Measurements from ENCODE around the gene DDX10. TPM values are rescaled to one million over a fixed set of nuclear protein-coding genes. Genes with fewer than 3 reads are reported as not detected.
"Not testable (repeated sequence)": the region's sequence is repeated elsewhere in the genome, so short reads cannot be mapped to it uniquely, and the experiment has no call there.

The DDX10 gene
- total and polyA plus RNA-seq, 3 experiments from 2014 or later, result 17.5 to 51.6 (median 49.8) TPM

DNA sequence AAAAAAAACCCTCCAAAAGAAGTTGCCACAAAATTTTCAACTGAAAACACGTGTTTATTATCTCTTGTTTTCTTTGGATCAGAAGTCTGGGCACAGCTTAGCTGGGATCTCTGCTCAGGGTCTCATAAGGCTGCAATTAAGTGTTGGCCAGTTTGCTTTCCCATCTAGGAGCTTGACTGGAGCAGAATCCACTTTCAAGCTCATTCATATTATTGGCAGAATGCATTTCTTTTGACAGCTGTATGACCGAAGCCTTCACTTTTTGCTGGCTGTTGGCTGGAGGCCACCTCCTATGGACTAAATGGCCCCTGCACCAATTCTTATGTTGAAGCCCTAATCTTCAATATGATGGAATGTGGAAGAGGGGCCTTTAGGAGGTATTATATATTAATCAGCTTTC lies 139.6 kb downstream of the DDX10 start:
- H3K27ac ChIP-seq (ENCODE audit: low read depth, low read length), result no peak overlapping the region
- Mint-ChIP-seq H3K4me1 (peaks cover 5 to 12% (median 7%) of the 10 kb centered on the region in 3 donors), H3K27ac (peak overlapping the region in 1 of 8 donors; percentile 23), H3K36me3 (peaks cover 0 to 4% (median 3%) of the 10 kb centered on the region in 3 donors), H3K27me3 (no peaks in the 10 kb centered on the region), H3K9me3 (no peaks in the 10 kb centered on the region), H3K4me3 (no peak overlapping the region)
- H3K36me3 ChIP-seq (ENCODE audit: insufficient read depth, low read length), result no peaks in the 10 kb centered on the region
- ChIA-PET POLR2A (no interaction called here), CTCF (no interaction called here)
- H3K9me3 ChIP-seq (ENCODE audit: low read length), result no peaks in the 10 kb centered on the region
- DNase-seq, result no peak
- H3K27me3 ChIP-seq (ENCODE audit: insufficient read depth, low read length, poor library complexity, severe bottlenecking), result no peaks in the 10 kb centered on the region
- H3K4me3 ChIP-seq (ENCODE audit: low read length), result no peak overlapping the region
- H3K4me1 ChIP-seq (ENCODE audit: insufficient read depth, low read length), result no peaks in the 10 kb centered on the region

DNA sequence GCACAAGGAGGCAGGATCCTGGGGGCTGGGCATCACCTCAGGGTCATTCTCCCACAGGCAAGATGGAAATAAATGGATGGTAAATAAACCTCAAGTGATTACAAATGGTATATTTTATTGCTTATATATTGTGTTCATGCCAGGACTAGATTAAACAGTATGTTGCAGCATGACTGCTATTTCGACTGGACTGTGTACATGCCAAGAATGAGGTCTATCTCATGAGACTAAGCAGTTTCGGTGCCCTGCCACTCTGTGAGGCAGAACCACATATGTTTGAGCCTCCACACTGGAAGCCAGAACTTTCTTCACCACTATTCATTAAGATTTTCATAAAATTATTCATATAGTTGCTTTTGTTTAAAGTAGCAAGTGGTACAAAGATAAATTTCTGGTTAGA lies 140.2 kb downstream of the DDX10 start:
- H3K36me3 Mint-ChIP-seq, result peaks cover 0 to 6% (median 3%) of the 10 kb centered on the region in 3 donors
- Histone ChIP-seq H3K27me3 (ENCODE audit: insufficient read depth, low read length, poor library complexity, severe bottlenecking) (no peaks in the 10 kb centered on the region), H3K9me3 (ENCODE audit: low read length) (no peaks in the 10 kb centered on the region), H3K36me3 (ENCODE audit: insufficient read depth, low read length) (no peaks in the 10 kb centered on the region), H3K4me3 (ENCODE audit: low read length) (no peak overlapping the region), H3K27ac (ENCODE audit: low read depth, low read length) (no peak overlapping the region), H3K4me1 (ENCODE audit: insufficient read depth, low read length) (no peaks in the 10 kb centered on the region)
- no peak overlapping the region for H3K4me3 Mint-ChIP-seq
- ChIA-PET CTCF (no interaction called here), POLR2A (no interaction called here)
- peaks cover 5 to 16% (median 5%) of the 10 kb centered on the region in 3 donors for H3K4me1 Mint-ChIP-seq
- peak overlapping the region in 1 of 8 donors; percentile 23 for H3K27ac Mint-ChIP-seq
- no peak for DNase-seq
- no peaks in the 10 kb centered on the region for H3K9me3 Mint-ChIP-seq
- H3K27me3 Mint-ChIP-seq, result no peaks in the 10 kb centered on the region

DNA sequence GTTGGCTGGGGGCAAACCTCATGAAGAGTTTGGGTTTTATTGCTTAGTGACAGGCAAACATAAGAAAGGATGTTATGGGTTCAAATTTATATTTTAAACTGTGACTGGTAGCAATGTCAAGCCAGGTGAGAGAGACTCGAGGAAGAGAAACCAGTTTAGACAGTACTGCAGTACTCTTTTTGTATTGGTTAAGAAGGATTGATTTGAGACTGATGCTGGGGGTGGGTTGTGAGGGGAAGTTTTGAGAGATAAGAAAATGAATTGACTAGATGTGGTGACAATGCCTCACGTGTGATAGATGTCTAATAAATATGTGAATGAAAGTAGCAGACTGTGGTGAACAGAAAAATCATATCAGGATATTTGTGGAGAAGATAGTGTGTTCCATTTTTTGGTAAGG lies 142.4 kb downstream of the DDX10 start:
- POLR2A ChIA-PET, result no interaction called here
- H3K9me3 Mint-ChIP-seq, result no peaks in the 10 kb centered on the region
- DNase-seq, result no peak
- no peak overlapping the region for H3K4me3 Mint-ChIP-seq
- H3K27ac Mint-ChIP-seq, result no peak overlapping the region
- H3K4me1 ChIP-seq (ENCODE audit: insufficient read depth, low read length), result no peaks in the 10 kb centered on the region
- H3K4me3 ChIP-seq (ENCODE audit: low read length), result no peak overlapping the region
- no peaks in the 10 kb centered on the region for H3K36me3 ChIP-seq (ENCODE audit: insufficient read depth, low read length)
- H3K9me3 ChIP-seq (ENCODE audit: low read length), result no peaks in the 10 kb centered on the region
- no peak overlapping the region for H3K27ac ChIP-seq (ENCODE audit: low read depth, low read length)
- H3K27me3 ChIP-seq (ENCODE audit: insufficient read depth, low read length, poor library complexity, severe bottlenecking), result no peaks in the 10 kb centered on the region
- H3K4me1 Mint-ChIP-seq, result peaks cover 0 to 12% (median 5%) of the 10 kb centered on the region in 3 donors
- H3K27me3 Mint-ChIP-seq, result no peaks in the 10 kb centered on the region
- H3K36me3 Mint-ChIP-seq, result peaks cover 0 to 4% (median 3%) of the 10 kb centered on the region in 3 donors
- CTCF ChIA-PET, result no interaction called here

DNA sequence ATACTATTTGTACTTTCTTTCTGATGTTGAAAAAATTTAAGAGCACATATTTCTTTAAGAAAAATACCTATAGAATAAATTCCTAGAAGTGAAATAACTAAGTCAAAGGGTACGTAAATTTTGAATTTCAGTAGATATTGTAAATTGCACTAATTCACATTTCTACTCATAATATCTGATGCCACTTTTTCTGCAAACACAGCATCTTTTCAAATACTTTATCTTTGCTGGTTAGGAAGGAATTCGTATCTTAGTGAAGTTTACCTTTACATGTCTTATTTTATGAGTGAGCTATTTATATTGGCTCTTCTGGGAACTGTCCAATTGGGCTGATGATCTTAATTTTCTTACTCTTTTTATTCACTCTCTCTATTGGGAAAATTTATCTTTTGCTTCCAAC lies 148.2 kb downstream of the DDX10 start:
- H3K9me3 ChIP-seq (ENCODE audit: low read length), result no peaks in the 10 kb centered on the region
- ChIA-PET POLR2A (no interaction called here), CTCF (no interaction called here)
- Mint-ChIP-seq H3K27me3 (no peaks in the 10 kb centered on the region), H3K36me3 (peaks cover 2 to 8% (median 8%) of the 10 kb centered on the region in 3 donors), H3K4me1 (peaks cover 0 to 14% (median 4%) of the 10 kb centered on the region in 3 donors), H3K4me3 (no peak overlapping the region), H3K9me3 (no peaks in the 10 kb centered on the region), H3K27ac (peak overlapping the region in 1 of 8 donors; percentile 5)
- no peak overlapping the region for H3K4me3 ChIP-seq (ENCODE audit: low read length)
- H3K36me3 ChIP-seq (ENCODE audit: insufficient read depth, low read length), result no peaks in the 10 kb centered on the region
- DNase-seq, result no peak
- H3K27ac ChIP-seq (ENCODE audit: low read depth, low read length), result no peak overlapping the region
- H3K4me1 ChIP-seq (ENCODE audit: insufficient read depth, low read length), result no peaks in the 10 kb centered on the region
- H3K27me3 ChIP-seq (ENCODE audit: insufficient read depth, low read length, poor library complexity, severe bottlenecking), result no peaks in the 10 kb centered on the region

DNA sequence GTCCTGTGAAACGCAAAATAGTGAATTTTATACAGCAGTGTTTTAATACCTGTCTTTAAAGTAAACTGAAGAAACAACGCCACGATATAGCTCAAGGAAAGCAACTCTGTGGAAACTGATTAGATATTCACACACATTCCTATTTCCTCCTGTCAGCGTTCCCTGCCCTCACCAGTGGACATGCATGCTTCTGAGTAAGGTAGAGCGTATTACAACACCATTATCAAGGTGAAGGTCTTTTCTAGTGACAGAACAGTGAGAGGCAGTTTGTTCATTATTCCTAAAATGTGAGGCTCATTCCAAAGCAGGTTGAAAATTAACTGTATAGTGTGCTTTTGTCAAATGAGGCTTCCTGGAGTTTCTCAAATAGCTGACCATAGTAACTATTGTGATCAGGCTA lies 153.1 kb downstream of the DDX10 start:
- DNase-seq, result no peak
- ChIA-PET POLR2A (no interaction called here), CTCF (no interaction called here)
- H3K9me3 Mint-ChIP-seq, result no peaks in the 10 kb centered on the region
- Histone ChIP-seq H3K27ac (ENCODE audit: low read depth, low read length) (no peak overlapping the region), H3K27me3 (ENCODE audit: insufficient read depth, low read length, poor library complexity, severe bottlenecking) (no peaks in the 10 kb centered on the region), H3K4me1 (ENCODE audit: insufficient read depth, low read length) (no peaks in the 10 kb centered on the region), H3K4me3 (ENCODE audit: low read length) (no peak overlapping the region), H3K36me3 (ENCODE audit: insufficient read depth, low read length) (no peaks in the 10 kb centered on the region), H3K9me3 (ENCODE audit: low read length) (no peaks in the 10 kb centered on the region)
- peaks cover 3 to 13% (median 7%) of the 10 kb centered on the region in 3 donors for H3K36me3 Mint-ChIP-seq
- no peak overlapping the region for H3K4me3 Mint-ChIP-seq
- peaks cover 3 to 6% (median 4%) of the 10 kb centered on the region in 3 donors for H3K4me1 Mint-ChIP-seq
- H3K27ac Mint-ChIP-seq, result no peak overlapping the region
- no peaks in the 10 kb centered on the region for H3K27me3 Mint-ChIP-seq

DNA sequence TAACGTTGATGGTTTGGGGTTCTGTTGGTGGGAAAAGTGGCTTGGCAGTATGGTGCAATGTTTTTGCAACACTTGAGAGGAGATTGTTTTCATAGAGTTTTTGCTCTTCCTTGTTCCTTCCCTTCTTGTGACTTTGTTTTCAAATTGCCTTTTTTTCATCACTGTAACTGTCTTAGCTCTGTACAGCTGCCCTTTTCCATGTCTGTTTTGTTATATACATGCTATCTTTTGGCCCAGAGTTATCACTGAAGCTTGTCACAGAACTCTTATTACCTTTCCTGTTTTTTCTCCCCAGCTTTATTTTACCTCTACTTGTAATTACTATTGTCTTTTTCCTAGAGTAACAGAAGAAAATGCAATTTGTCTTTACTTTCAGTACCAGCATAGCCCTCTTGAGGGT lies 154.1 kb downstream of the DDX10 start:
- CTCF ChIA-PET, result no interaction called here
- Histone ChIP-seq H3K4me1 (ENCODE audit: insufficient read depth, low read length) (no peaks in the 10 kb centered on the region), H3K27ac (ENCODE audit: low read depth, low read length) (no peak overlapping the region), H3K27me3 (ENCODE audit: insufficient read depth, low read length, poor library complexity, severe bottlenecking) (no peaks in the 10 kb centered on the region), H3K36me3 (ENCODE audit: insufficient read depth, low read length) (no peaks in the 10 kb centered on the region), H3K9me3 (ENCODE audit: low read length) (no peaks in the 10 kb centered on the region), H3K4me3 (ENCODE audit: low read length) (no peak overlapping the region)
- H3K27me3 Mint-ChIP-seq, result no peaks in the 10 kb centered on the region
- peaks cover 3 to 13% (median 7%) of the 10 kb centered on the region in 3 donors for H3K36me3 Mint-ChIP-seq
- DNase-seq, result no peak
- POLR2A ChIA-PET, result no interaction called here
- peaks cover 0 to 6% (median 3%) of the 10 kb centered on the region in 3 donors for H3K4me1 Mint-ChIP-seq
- no peak overlapping the region for H3K4me3 Mint-ChIP-seq
- H3K27ac Mint-ChIP-seq, result no peak overlapping the region
- no peaks in the 10 kb centered on the region for H3K9me3 Mint-ChIP-seq

DNA sequence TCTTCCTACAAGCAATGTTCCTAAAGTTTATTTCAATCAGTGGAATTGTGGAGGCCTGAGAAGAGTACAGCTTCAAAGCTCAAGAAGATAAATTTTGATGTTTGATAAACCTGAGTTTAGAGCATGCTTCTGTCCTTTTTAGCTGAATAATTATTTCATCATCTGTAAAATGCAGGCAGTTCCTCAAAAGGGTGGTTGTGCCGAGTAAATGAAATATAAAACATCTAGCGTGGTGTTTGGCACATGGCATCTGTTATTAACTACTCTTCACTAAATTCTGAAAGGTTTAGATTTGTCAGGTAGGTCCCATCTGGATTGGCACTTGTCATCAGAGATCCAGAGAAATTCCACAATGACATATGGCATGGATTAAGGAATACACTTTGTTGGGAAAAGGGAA lies 155.1 kb downstream of the DDX10 start:
- ChIA-PET POLR2A (interaction anchor here (0.6 kb wide), 1 partner anchor 1038 kb away, joined by 4 read pairs; no protein-coding TSS in a partner anchor), CTCF (no interaction called here)
- Histone ChIP-seq H3K9me3 (ENCODE audit: low read length) (no peaks in the 10 kb centered on the region), H3K4me3 (ENCODE audit: low read length) (no peak overlapping the region), H3K27ac (ENCODE audit: low read depth, low read length) (no peak overlapping the region), H3K4me1 (ENCODE audit: insufficient read depth, low read length) (no peaks in the 10 kb centered on the region), H3K27me3 (ENCODE audit: insufficient read depth, low read length, poor library complexity, severe bottlenecking) (no peaks in the 10 kb centered on the region), H3K36me3 (ENCODE audit: insufficient read depth, low read length) (no peaks in the 10 kb centered on the region)
- Mint-ChIP-seq H3K4me3 (no peak overlapping the region), H3K9me3 (no peaks in the 10 kb centered on the region), H3K27me3 (no peaks in the 10 kb centered on the region), H3K36me3 (peaks cover 3 to 13% (median 7%) of the 10 kb centered on the region in 3 donors), H3K27ac (no peak overlapping the region), H3K4me1 (peaks cover 0 to 6% (median 3%) of the 10 kb centered on the region in 3 donors)
- no peak for DNase-seq

DNA sequence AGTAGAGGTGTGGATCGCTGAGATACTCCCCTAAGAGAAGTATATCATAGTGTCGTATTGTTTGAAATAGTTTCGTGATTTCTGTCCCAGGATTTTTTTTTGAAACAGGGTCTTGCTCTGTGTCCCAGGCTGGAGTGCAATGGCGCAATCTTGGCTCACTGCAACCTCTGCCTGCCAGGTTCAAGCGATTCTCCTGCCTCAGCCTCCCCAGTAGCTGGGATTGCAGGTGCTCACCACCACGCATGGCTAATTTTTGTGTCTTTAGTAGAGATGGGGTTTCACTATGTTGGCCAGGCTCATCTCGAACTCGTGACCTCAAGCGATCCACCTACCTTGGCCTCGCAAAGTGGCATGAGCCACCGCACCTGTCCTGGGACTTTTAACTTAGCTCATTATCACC lies 159.1 kb downstream of the DDX10 start:
- H3K9me3 Mint-ChIP-seq; CTCF ChIA-PET; H3K4me3 ChIP-seq (ENCODE audit: low read length); H3K27ac ChIP-seq (ENCODE audit: low read depth, low read length); H3K36me3 ChIP-seq (ENCODE audit: insufficient read depth, low read length); H3K36me3 Mint-ChIP-seq; H3K4me1 Mint-ChIP-seq; POLR2A ChIA-PET; H3K27me3 ChIP-seq (ENCODE audit: insufficient read depth, low read length, poor library complexity, severe bottlenecking); H3K9me3 ChIP-seq (ENCODE audit: low read length); H3K4me1 ChIP-seq (ENCODE audit: insufficient read depth, low read length); H3K27ac Mint-ChIP-seq; DNase-seq; H3K27me3 Mint-ChIP-seq; H3K4me3 Mint-ChIP-seq: not testable (repeated sequence)

DNA sequence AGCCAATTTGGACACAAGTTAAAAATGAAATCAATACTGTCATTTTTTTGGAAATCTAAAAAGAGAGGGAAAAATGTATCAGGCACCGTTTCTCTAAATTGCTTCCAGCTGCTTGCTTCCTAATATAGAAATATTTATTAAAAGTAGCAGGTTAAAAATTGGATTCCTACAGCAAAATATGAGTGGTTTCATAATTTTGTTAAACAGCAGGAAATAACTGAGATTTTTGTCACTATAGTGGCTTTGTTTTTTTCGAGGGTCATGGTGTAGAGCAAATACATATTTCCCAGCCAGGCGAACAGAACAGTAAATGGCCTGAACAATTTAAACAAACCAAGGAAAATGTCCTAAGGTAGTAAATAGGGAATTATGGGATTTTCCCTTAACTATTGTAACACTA lies 159.7 kb downstream of the DDX10 start:
- CTCF ChIA-PET, result no interaction called here
- POLR2A ChIA-PET, result no interaction called here
- H3K9me3 ChIP-seq (ENCODE audit: low read length), result no peaks in the 10 kb centered on the region

More for the DNA sequence above, 159.7 kb downstream of the DDX10 start:
- Mint-ChIP-seq H3K4me3 (no peak overlapping the region), H3K9me3 (no peaks in the 10 kb centered on the region), H3K36me3 (peaks cover 2 to 13% (median 4%) of the 10 kb centered on the region in 3 donors), H3K4me1 (peaks cover 4 to 9% (median 5%) of the 10 kb centered on the region in 3 donors), H3K27ac (no peak overlapping the region), H3K27me3 (peaks cover 0 to 1% of the 10 kb centered on the region in 2 donors)
- Histone ChIP-seq H3K27ac (ENCODE audit: low read depth, low read length) (no peak overlapping the region), H3K4me1 (ENCODE audit: insufficient read depth, low read length) (no peaks in the 10 kb centered on the region), H3K27me3 (ENCODE audit: insufficient read depth, low read length, poor library complexity, severe bottlenecking) (no peaks in the 10 kb centered on the region), H3K4me3 (ENCODE audit: low read length) (no peak overlapping the region), H3K36me3 (ENCODE audit: insufficient read depth, low read length) (no peaks in the 10 kb centered on the region)
- DNase-seq, result no peak
